Measurements from ENCODE around the gene RAB17.

Gene RAB17

DNA sequence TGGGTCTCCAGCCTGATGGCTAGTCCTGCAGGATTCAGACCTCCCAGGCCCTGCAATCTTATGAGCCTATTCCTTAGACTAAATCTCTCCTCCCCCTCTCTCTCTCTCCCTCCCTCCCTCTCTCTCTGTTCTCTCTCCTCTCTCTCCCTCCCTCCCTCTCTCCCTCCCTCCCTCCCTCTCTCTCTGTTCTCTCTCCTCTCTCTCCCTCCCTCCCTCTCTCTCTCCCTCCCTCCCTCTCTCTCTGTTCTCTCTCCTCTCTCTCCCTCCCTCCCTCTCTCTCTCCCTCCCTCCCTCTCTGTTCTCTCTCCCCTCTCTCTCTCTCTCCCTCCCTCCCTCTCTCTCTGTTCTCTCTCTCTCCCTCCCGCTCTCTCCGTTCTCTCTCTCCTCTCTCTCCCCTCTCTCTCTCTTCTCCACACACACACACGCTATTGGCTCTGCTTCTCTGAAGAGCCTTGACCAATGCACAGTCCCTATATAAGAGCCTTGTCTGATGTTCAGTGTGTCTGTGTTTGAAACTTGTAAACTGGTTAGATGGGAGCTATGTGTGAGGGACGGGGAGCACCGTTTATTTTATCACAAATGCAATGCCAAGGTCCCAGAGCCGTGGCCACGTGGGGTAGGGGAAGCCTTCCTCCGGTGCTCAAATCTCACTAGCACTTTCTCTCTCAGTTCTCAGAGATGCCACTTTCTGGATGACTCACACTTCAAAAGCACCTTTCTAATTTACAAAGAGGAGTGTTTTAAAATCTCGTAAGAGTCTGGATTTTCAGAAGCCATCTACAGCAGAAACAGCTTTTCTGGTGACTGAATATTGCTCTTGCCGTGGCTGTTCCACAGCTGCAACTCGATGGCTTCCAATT lies 33.5 kb downstream of the RAB17 start:
- DNase-seq = no peak

DNA sequence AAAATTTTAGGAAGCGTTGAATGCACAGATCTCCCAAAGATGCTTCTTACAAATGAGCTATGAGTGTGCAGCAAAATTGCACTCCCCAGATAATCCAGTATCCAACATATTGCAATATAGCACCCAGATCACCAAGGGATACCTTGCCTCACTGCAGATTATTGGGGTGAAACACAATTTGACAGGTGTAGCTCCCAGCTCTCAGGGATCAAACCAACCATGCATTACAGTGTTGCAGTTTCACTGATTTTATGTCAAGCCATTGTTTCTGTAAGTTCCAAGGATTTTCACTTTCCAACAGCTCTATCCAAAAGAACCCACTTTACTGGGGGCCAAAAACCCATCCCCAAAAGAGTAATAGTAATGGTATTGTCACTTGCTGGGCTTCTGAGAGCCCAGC lies 35.0 kb downstream of the RAB17 start:
- DNase-seq = no peak

DNA sequence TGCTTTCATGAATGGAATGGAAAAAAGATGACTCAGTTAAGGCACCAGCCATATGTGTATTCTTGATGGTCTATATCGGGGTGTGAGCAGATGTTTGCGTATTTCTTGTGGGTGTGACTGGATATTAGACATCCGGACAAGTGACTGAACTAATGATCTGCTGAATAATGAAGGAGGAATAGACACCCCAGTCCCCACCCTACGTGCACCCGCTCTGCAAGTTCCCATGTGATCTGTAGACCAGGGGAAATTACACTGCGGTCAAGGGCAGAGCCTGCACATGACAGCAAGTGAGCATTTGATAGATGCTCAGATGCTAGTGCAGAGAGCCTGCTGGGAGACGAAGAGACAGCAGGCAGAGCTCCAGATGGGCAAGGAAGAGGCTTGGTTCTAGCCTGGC lies 36.6 kb downstream of the RAB17 start:
- no peak for DNase-seq

DNA sequence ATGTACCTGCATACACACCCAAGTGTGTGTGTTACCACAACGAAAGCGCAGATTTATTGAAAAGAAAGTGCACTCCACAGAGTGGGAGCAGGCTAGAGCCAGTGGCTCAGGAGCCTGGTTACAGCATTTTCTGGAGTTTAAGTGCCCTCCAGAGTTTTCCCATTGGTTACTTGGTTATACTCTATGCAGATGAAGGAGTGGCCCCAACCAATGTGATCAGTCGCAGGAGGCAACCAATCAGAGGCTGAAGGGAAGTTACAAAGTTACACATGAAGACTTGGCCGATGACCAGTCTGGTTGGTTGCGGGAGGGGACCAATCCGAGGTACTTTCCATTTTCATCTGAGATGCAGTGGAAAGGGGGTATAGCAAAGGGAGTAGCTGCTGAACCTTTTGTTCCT lies 37.6 kb downstream of the RAB17 start:
- DNase-seq = no peak

DNA sequence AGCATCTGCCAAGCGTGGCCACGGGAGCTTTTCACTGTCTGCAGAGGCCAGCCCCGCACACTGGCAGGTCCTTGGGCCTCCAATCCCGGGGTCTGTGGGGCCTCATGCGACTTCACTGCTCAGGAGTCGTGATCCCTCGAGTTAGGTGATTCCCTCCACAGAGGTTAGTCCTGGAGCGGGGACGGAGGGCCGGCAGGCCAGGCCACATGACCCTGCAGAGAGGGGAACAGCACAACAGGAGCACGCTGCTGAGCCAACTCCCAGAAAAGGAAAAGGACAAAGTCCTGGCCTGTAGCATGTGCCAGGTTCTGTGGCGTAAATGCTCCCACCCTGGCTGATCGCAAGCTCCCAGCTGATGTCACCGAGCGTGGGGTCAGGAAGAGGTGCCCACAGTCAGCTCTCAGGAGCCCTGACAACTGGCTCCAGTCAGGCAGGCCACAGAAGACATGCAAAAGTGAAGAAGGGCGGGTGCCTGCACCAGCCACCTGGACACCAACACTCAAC lies 39.4 kb downstream of the RAB17 start:
- DNase-seq = no peak

DNA sequence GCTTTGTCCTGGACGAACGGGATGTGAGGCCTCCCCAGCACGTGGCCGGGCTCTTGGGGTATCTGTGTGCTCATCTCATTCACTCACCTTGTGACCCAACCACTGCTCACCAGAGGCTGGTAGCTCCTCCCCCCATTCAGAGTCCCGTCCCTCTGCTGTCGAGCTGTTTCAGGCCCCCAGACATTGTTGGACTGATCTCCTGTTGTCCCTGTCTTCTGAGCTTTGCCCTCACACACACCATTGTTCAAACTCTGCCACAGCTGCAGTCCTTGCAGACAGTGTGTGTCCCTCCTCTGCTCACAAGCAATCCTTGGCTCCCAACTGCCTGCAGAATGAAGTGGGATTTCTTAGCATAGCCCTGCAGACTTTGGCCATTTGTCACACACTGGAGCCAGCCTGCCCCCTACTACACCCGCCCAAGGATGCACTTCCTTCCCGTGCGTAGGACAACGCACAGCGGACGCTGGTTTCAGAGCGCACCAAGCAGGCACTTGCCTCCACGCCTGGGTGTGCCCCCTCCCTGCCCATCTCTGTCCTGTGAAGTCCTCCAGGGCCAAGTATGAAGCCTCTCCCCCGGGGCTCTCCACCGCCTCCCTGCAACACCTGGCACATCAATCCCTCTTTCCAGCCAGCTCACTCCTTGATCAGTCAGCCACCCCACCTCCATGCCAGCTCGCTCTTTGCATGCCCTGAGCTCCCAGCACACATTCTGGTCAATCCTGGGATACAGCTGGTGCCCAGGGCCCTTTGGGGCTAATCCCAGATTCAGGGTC lies 40.7 kb downstream of the RAB17 start:
- no peak for DNase-seq

DNA sequence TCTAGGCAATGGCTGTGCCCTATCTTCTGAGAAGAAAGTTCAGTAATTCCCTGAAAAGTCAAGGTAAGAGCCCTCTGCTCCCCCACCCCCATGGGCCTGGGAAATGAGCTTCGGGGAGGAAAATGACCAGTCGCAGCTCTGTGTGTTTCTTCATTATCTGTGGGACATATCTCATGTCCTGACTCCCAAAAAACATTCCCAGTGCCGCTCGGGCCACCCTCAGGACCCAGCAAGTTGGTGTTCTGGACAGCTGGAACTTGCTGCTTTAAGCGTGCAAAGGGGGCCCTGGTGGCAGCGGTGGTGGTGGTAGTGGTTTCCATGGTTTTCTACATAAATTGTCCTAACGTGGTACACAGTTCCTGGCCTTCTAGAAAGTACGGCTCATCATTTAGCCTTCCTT lies 41.3 kb downstream of the RAB17 start:
- DNase-seq = no peak

DNA sequence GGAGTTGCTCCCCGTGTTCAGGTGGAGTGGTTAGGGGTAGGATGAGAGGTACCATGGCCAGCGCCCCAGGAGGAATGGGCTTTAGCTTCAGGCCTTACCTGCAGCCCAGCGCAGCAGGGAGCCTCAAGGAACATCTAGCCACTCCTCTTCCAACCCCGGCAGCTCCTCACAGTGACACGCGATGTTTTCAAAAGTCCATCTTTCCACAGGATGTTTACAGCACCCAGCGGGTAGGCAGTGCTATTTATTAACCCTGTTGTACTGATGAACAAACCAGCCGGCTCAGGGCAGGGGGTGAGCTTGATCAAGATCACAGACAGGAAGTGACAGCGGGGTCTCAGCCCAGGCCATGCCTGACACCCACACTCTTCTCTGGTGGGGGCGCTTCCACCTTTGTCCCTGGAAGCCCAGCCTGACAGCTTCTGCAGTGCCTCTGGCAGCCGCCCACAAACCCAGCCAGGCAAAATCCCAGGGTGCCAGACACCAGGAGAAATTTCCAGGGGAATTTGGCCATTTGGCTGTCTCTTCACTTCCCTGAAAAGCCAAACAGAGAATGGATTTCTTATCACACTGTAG lies 42.6 kb downstream of the RAB17 start:
- DNase-seq = no peak

DNA sequence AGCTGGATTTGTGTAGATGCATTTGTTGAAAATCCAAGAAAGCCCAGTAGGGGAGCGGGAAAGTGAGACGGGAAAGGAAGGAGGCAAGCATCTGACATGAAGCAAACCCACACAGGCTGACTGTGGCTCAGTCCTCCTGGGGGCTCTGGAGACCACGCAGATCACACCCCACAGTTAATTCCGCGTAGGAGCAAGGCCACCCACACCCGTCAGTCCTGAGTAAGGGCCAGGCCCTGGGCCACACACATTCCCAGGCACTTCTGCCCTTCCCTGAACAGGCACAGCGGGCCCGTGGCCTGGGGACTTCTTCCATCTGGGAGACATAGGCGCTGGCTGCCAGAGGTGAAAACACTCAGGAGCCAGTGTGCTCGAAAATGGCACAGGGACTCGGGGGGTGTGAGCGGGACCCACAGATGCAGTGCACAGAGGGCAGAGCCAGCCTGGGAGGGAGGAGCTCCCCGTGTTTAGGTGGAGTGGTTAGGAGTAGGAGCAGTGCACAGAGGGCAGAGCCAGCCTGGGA lies 43.6 kb downstream of the RAB17 start:
- DNase-seq = no peak

DNA sequence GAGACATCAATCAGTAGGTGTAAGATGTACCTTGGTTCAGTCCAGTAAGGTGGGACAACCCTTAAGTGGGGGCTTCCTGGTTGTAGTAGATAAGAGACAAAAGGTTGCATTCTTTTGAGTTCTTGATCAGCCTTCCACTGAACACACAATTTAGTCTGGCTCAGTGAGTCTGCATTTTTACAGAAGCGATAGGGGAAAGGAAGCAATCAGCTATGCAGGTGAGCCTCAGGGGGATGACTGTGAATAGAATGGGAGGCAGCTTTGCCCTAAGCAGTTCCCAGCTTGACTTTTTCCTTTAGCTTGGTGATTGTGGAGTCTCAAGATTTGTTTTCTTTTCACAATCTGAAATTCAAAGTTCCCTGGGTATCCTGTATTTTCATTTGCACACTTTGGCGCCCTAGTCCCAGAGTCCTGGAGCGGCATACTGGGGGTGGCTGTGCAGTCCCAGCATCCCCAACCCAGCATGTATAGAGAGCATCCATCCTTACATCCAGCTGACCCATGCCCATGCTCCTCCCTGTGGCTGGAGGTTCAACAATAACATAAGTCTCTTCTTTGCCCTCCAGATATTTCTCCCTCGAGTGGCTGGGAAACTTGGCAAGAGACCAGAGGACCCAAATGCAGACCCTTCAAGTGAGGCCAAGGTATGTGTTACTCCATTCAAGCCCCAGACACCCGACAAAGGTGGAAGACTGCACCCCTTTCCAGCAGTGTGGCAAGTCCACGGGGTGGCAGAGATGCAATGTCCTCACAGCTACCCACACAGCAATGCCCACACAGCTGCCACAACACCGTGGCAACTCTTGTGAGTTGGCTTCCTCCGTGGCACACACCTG lies 44.3 kb downstream of the RAB17 start:
- DNase-seq = no peak

DNA sequence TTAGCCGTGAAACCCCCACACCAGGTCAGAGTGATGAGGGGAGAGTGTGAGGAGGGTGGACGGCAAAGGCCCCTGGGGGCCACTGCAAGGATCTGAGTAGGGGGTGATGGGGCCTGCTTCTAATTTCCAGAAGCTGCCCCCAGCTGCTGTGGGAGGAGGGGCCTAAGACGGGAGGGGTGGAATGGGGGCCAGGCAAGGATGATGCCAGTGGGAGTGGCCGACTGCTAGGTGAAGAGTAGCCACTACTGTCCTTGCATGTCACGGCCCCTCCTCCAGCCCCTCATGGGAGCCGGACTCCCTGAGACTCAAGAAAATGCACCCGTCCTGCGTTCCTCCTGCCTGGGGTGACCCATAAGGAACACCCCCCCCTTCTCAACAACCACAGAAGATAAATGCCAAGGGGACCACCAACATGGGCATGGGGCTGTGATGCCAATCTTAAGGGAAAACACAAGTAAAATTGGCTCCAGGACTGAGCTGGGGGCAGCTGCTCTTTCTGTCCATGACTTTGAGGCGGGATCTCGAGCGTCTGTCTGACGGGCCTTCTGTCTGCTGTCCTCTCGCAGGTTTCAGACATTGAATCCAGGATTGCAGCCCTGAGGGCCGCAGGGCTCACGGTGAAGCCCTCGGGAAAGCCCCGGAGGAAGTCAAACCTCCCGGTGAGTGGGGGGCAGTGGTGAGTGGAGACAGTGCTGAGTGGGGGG lies 48.4 kb downstream of the RAB17 start:
- DNase-seq = no peak

DNA sequence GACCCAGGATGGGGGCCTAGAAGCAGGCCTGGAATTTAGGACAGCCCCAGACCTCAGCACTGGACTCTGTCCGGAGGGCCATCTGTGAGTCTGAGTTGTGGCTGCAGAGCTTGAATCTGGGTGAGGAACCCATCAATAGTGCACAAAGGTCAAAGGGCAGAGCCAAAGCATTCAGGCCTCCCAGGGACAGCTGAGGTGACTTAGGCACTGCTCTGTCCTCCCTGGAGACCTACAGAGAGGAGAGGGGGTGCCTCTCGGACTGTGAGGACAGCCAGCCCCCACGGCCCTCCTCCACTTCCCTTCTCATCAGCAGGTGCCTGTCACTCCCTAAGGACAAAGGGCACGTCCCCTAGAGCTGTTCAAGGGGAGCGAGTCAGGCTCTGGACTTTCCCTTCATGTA lies 49.3 kb downstream of the RAB17 start:
- DNase-seq = no peak

DNA sequence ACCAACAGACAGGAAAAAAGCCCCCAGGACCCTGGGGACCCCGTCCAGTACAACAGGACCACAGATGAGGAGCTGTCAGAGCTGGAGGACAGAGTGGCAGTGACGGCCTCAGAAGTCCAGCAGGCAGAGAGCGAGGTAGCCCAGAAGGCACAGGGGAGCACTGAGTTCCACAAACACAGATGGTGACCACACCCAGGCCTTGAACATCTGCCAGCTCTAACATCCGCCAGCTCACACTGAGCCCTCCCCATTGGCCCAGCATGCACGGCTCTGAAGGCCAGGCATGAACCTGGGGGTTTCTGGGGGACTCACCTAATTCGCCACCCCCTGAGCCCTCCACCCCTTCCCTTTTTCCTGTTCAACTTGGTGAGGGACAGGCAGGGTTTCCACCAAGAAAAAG lies 49.7 kb downstream of the RAB17 start:
- DNase-seq = peak; percentile 30

DNA sequence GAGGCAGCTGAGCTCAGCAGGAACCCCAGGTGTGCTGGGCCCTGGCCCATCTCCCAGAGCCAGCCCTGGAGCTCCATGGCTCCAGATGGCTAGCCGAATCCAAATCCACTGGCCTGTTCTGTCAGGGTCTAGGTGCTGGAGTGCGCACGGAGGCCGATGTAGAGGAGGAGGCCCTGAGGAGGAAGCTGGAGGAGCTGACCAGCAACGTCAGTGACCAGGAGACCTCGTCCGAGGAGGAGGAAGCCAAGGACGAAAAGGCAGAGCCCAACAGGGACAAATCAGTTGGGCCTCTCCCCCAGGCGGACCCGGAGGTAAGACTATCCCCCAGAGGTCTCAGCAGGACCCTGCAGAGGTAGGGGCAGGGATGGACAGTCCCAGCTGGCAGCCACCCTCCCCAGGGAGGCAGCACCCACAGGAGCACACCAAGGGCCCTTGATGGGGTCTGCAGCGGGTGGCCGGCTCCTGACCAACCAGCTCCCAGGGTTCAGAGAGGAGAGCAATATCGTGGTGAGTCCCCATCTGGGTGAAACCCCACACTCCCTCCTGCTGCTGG lies 50.2 kb downstream of the RAB17 start:
- DNase-seq = no peak

DNA sequence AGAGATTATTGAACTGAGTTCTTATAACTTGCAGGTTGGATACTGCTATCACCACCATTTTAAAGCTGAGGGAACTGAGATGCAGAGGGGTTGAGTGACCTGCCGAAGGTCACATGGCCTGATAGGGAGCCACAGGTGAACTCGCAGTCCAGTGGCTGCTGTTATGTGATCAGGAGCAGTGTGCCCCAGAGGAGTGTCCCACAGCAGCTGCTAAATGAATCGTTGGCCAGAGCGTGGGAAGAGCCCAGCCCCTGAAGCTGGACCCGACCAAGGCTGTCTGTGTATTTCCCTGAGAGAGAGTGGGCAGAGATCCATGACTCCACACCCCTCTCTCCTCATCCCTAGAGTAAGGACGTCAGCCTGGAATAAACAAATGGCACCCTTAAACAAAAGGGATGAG lies 50.9 kb downstream of the RAB17 start:
- DNase-seq = no peak

DNA sequence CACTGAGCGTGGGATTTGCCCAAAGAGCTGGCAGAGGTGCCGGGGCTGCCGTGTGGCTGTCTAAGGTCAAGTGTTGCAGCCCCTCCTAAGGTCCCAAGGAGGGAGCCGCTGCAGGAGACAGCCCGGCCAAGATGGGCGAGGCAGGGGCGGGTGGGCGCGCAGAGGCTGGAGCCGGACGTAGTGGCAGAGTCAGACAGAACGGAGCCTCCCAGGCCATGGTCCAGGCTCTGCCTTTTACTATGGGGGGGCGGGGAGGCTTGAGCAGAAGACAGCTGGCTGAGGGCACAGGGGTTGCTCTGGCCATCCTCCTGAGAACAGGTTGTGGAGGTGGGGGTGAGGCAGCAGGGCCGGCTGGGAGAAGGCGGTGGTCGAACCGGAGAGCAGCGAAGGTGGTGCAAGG lies 51.6 kb downstream of the RAB17 start:
- no peak for DNase-seq

DNA sequence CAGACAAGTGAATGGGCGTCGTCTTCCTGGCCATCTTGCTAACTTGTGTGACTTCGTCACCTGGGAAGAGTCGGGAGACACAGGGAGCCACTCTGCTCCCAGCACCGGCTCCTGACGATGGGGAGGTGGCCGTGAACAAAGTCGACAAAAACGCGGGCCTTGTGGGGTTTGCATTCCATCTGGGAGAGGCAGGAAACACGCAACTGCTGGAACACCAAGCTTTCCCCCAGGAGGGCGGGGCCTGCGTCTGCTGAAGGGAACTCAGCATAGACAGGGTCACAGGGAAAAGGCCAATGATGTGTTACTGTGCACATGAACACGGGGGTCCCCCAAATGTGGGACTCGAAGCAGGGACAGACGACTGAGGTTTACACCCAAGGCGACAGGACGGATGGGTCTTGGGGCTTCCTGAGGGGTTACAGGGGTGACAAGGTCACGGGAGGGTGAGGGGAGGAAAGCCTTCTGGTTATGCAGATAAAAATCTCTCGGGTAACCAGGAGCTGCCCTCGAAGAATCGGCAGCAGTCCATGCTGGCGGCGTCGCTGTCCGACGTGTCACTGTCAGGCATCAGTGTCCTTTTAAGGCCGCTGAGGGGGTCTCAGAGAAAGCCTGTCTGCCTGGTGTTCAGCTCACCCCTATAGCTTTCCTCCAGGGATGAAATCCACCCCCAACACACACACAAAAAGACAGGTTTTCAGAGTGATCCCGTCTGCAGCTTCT lies 52.4 kb downstream of the RAB17 start:
- no peak for DNase-seq

DNA sequence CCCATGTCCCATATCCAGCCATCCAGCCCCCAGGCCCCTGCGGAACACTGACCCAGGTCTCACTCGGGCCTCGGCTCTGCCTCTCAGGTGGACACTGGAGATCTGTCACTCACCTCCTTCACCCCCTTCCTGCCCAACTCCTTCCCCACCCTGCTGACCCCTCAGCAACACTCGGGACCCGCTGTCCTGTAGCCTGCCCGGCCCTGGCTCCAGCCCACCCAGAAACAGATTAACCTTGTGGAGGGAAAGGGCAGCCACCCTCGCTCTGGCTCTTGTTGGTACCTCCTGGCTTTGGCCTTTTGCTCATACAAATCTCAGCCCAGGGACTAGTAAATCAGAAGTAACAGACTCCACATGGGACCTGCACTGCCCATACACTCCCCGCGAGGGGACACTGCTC lies 53.9 kb downstream of the RAB17 start:
- no peak for DNase-seq

DNA sequence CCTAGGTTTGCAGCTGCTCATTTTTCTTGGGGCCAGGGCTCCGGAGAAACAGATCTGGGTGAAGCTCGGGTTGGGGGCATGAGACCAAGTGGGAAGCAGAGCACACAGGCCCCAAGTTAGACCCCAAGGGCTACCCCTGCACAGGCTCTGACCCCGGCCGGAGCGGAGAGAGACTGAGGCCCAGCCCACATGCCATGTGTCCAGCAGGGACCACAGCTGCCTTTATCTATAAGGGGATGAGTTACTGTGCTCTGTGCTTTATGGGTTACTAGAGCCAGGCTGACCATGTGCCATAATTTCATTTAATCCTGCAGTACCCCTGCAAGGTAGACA lies 54.5 kb downstream of the RAB17 start:
- DNase-seq = no peak

DNA sequence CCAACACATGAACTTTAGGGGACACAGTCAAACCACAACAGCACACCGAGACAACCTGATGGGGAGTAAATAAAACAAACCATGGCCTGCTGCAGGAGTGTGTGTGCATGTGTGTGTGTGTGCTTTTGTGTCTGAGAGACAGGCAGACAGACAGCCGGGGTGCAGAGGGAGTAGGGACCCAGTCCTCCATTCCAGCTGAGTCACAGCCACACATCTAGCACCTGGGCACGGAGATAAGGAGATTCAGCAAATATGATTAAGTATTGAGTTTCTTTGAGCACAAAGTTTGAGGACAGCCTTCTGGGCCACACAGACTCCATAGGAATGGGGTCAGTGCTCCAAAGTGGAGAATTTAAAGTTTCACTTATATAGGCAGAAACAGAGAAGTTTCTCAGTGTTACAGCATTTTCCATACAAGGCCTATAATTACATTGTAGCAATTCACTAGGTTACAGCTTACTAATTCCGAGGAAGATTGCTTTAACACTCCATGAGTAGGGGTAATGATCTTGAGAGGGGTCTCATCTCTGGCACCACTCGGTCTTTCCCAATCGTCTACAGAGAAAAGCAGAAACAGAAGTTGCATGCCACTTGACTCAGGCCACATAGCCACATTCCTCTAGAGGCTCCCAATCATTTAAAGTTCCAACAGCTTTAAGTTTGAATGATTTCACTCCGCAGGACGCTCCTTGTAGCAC lies 55.0 kb downstream of the RAB17 start:
- DNase-seq = no peak

DNA sequence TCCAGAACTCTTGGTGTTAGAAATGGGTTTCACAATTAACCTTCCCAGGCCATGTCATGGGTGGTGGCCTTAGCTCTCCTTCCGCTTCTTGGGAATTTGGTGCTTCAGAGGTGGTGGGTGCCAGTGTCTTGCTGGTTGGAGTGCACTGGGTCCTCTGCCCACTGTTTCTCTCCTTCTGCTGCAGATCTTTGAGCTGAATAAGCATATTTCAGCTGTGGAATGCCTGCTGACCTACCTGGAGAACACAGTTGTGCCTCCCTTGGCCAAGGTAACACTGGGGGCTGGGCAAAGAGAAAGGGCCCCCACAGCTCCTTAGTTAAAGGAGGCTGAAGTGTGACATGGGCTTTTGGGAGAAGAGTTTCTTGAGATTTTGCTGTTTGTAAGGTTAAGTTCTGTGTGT lies 56.2 kb downstream of the RAB17 start:
- DNase-seq = no peak
